Memory B cell (primary cell): ENCODE results near the gene BMX.

ENCODE experiments used
- ATAC-seq: fragments of 150-1000 bp; cut with Tn5 transposase; 2 replicates; pipeline ENCODE4 v1.10.0; 2021; ENCODE audit warnings: low read depth, mild to moderate bottlenecking, moderate library complexity
- DNase-seq, 2 donors: peaks; one replicate each; pipeline ENCODE4 v3.0.0; 2022; ENCODE audit warnings: low spot score in 2 of 2
- H3K27ac Mint-ChIP-seq: one replicate; pipeline ENCODE4 v1.8.0; 2022; ENCODE audit warnings: mild to moderate bottlenecking, moderate library complexity, mixed read lengths
- H3K27me3 Mint-ChIP-seq: one replicate; pipeline ENCODE4 v1.8.0; 2022; ENCODE audit warnings: mixed read lengths
- H3K36me3 Mint-ChIP-seq: one replicate; pipeline ENCODE4 v1.8.0; 2022; ENCODE audit warnings: mild to moderate bottlenecking, mixed read lengths
- H3K4me1 Mint-ChIP-seq: one replicate; pipeline ENCODE4 v1.8.0; 2022; ENCODE audit warnings: mixed read lengths
- H3K4me3 Mint-ChIP-seq: one replicate; pipeline ENCODE4 v1.8.0; 2022; ENCODE audit warnings: mild to moderate bottlenecking, moderate library complexity, mixed read lengths
- H3K9me3 Mint-ChIP-seq: one replicate; pipeline ENCODE4 v1.8.0; 2022; ENCODE audit warnings: mixed read lengths

BMX gene

GRCh38 chrX:15500497-15500966, at the start of gene BMX:
TSS of gene BMX (plus strand) at chrX:15500807. CDS start at chrX:15508354, 7,547 bp downstream.
- H3K4me3 Mint-ChIP-seq = no peak within 1 kb of the TSS
- H3K27me3 Mint-ChIP-seq = peaks cover 6% of the 10 kb centered on the region
- no peak within 1 kb of the TSS for H3K27ac Mint-ChIP-seq
- peaks cover 6% of the 10 kb centered on the region for H3K4me1 Mint-ChIP-seq
- no peaks in the 10 kb centered on the region for H3K36me3 Mint-ChIP-seq
- no peak for DNase-seq
- ATAC-seq = no peak
- no peaks in the 10 kb centered on the region for H3K9me3 Mint-ChIP-seq

GRCh38 chrX:15451913-15452312, 48.7 kb upstream of the BMX start:
- DNase-seq (no peak), ATAC-seq (no peak)
- Mint-ChIP-seq H3K36me3 (no peaks in the 10 kb centered on the region), H3K27me3 (peaks cover 4% of the 10 kb centered on the region), H3K4me1 (no peaks in the 10 kb centered on the region), H3K9me3 (no peaks in the 10 kb centered on the region), H3K4me3 (no peak overlapping the region), H3K27ac (no peak overlapping the region)

GRCh38 chrX:15464704-15465103, 35.9 kb upstream of the BMX start:
- ATAC-seq = no peak
- no peak overlapping the region for H3K4me3 Mint-ChIP-seq
- no peaks in the 10 kb centered on the region for H3K27me3 Mint-ChIP-seq

GRCh38 chrX:15465347-15465746, 35.3 kb upstream of the BMX start:
- H3K27ac Mint-ChIP-seq = peak overlapping the region; percentile 56
- no peaks in the 10 kb centered on the region for H3K9me3 Mint-ChIP-seq
- H3K27me3 Mint-ChIP-seq = no peaks in the 10 kb centered on the region
- peak; percentile 82 for ATAC-seq
- H3K4me1 Mint-ChIP-seq = peaks cover 3% of the 10 kb centered on the region
- peak in 1 of 2 donors; percentile 1 for DNase-seq
- H3K4me3 Mint-ChIP-seq = no peak overlapping the region
- H3K36me3 Mint-ChIP-seq = no peaks in the 10 kb centered on the region

More at GRCh38 chrX:15464704-15465103, 35.9 kb upstream of the BMX start:
- peaks cover 3% of the 10 kb centered on the region for H3K4me1 Mint-ChIP-seq
- no peak for DNase-seq
- no peaks in the 10 kb centered on the region for H3K9me3 Mint-ChIP-seq
- H3K36me3 Mint-ChIP-seq = no peaks in the 10 kb centered on the region
- H3K27ac Mint-ChIP-seq = no peak overlapping the region

- Mint-ChIP-seq H3K9me3 (no peaks in the 10 kb centered on the region), H3K4me1 (peaks cover 5% of the 10 kb centered on the region), H3K4me3 (no peak overlapping the region), H3K36me3 (no peaks in the 10 kb centered on the region), H3K27ac (peak overlapping the region; percentile 56), H3K27me3 (no peaks in the 10 kb centered on the region)
- DNase-seq (no peak), ATAC-seq (no peak)
Measured at GRCh38 chrX:15465896-15466651, 34.5 kb upstream of the BMX start.

GRCh38 chrX:15468036-15468435, 32.6 kb upstream of the BMX start:
- H3K36me3 Mint-ChIP-seq = no peaks in the 10 kb centered on the region
- no peaks in the 10 kb centered on the region for H3K27me3 Mint-ChIP-seq
- H3K9me3 Mint-ChIP-seq = no peaks in the 10 kb centered on the region
- no peak for DNase-seq
- ATAC-seq = peak; percentile 20
- H3K4me3 Mint-ChIP-seq = no peak overlapping the region
- peaks cover 5% of the 10 kb centered on the region for H3K4me1 Mint-ChIP-seq
- no peak overlapping the region for H3K27ac Mint-ChIP-seq

GRCh38 chrX:15469613-15470012, 31.0 kb upstream of the BMX start:
- peaks cover 5% of the 10 kb centered on the region for H3K4me1 Mint-ChIP-seq

GRCh38 chrX:15471028-15471427, 29.6 kb upstream of the BMX start:
- H3K27ac Mint-ChIP-seq = no peak overlapping the region
- H3K4me1 Mint-ChIP-seq = peaks cover 3% of the 10 kb centered on the region
- ATAC-seq (peak; percentile 75), DNase-seq (peak; percentile 35 to 42)
- no peak overlapping the region for H3K4me3 Mint-ChIP-seq
- no peaks in the 10 kb centered on the region for H3K27me3 Mint-ChIP-seq
- H3K9me3 Mint-ChIP-seq = no peaks in the 10 kb centered on the region
- no peaks in the 10 kb centered on the region for H3K36me3 Mint-ChIP-seq

More at GRCh38 chrX:15469613-15470012, 31.0 kb upstream of the BMX start:
- DNase-seq (no peak), ATAC-seq (no peak)
- Mint-ChIP-seq H3K36me3 (no peaks in the 10 kb centered on the region), H3K27me3 (no peaks in the 10 kb centered on the region), H3K27ac (no peak overlapping the region), H3K9me3 (no peaks in the 10 kb centered on the region), H3K4me3 (no peak overlapping the region)

GRCh38 chrX:15472531-15472930, 28.1 kb upstream of the BMX start:
- no peaks in the 10 kb centered on the region for H3K9me3 Mint-ChIP-seq
- peaks cover 3% of the 10 kb centered on the region for H3K4me1 Mint-ChIP-seq
- no peaks in the 10 kb centered on the region for H3K27me3 Mint-ChIP-seq
- DNase-seq = no peak
- H3K27ac Mint-ChIP-seq = no peak overlapping the region
- no peaks in the 10 kb centered on the region for H3K36me3 Mint-ChIP-seq
- no peak for ATAC-seq
- H3K4me3 Mint-ChIP-seq = no peak overlapping the region

- no peaks in the 10 kb centered on the region for H3K9me3 Mint-ChIP-seq
- no peak for DNase-seq
- H3K27ac Mint-ChIP-seq = no peak overlapping the region
- H3K36me3 Mint-ChIP-seq = no peaks in the 10 kb centered on the region
- peaks cover 3% of the 10 kb centered on the region for H3K4me1 Mint-ChIP-seq
- no peak overlapping the region for H3K4me3 Mint-ChIP-seq
- no peak for ATAC-seq
- no peaks in the 10 kb centered on the region for H3K27me3 Mint-ChIP-seq
Measured at GRCh38 chrX:15474028-15474427, 26.6 kb upstream of the BMX start.

- DNase-seq (no peak), ATAC-seq (no peak)
- Mint-ChIP-seq H3K27ac (no peak overlapping the region), H3K9me3 (no peaks in the 10 kb centered on the region), H3K36me3 (no peaks in the 10 kb centered on the region), H3K4me3 (no peak overlapping the region), H3K4me1 (peaks cover 3% of the 10 kb centered on the region), H3K27me3 (no peaks in the 10 kb centered on the region)
Measured at GRCh38 chrX:15475021-15475420, 25.6 kb upstream of the BMX start.

GRCh38 chrX:15475486-15475885, 25.1 kb upstream of the BMX start:
- H3K27ac Mint-ChIP-seq = no peak overlapping the region
- no peaks in the 10 kb centered on the region for H3K9me3 Mint-ChIP-seq
- no peak overlapping the region for H3K4me3 Mint-ChIP-seq
- no peak for ATAC-seq
- H3K27me3 Mint-ChIP-seq = no peaks in the 10 kb centered on the region
- peaks cover 3% of the 10 kb centered on the region for H3K4me1 Mint-ChIP-seq
- DNase-seq = no peak
- no peaks in the 10 kb centered on the region for H3K36me3 Mint-ChIP-seq

GRCh38 chrX:15483891-15484290, 16.7 kb upstream of the BMX start:
- Mint-ChIP-seq H3K36me3 (no peaks in the 10 kb centered on the region), H3K27ac (no peak overlapping the region), H3K4me3 (no peak overlapping the region), H3K9me3 (no peaks in the 10 kb centered on the region), H3K4me1 (no peaks in the 10 kb centered on the region), H3K27me3 (peaks cover 2% of the 10 kb centered on the region)
- ATAC-seq (no peak), DNase-seq (no peak)

GRCh38 chrX:15492469-15492868, 8.1 kb upstream of the BMX start:
- Mint-ChIP-seq H3K27ac (no peak overlapping the region), H3K9me3 (no peaks in the 10 kb centered on the region), H3K36me3 (no peaks in the 10 kb centered on the region), H3K4me1 (peaks cover 5% of the 10 kb centered on the region), H3K4me3 (no peak overlapping the region), H3K27me3 (peaks cover 2% of the 10 kb centered on the region)
- DNase-seq (no peak), ATAC-seq (no peak)
